Activated CD4-positive, alpha-beta T cell treated with anti-CD3 and anti-CD28 coated beads, Interleukin-2, Interleukin-4, amounts not matched to agents 100 ng/mL and 50 ng/mL, durations not matched to agents 16 hours and 8 hours (primary cell): Measurements from ENCODE around the gene C1orf115.
"Not testable (repeated sequence)": the region's sequence is repeated elsewhere in the genome, so short reads cannot be mapped to it uniquely, and the experiment has no call there.

Experiments used
- DNase-seq: peaks from one replicate; pipeline ENCODE4 v3.0.0-alpha.2; 2020; ENCODE audit warnings: low spot score

Gene C1orf115

DNA sequence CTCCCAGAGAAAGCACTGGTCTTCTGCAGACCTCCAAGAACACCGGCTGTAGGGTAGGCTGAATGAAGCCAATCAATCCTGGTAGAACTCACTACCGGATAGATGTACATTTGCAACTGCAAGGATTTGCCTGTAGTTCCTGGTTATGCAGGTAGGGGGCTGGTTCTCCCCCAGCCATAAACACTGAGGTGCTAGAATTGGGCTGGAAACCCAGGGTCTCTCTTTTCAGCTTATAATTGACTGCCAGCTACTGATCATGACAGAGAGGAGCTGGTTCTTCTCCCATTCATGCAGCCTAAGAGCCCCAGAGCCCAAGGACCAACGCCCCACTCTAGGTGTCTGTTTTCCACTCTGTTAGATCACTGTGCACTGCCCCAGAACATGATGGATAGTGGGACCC, 36.5 kb downstream of the C1orf115 start:
- no peak for DNase-seq

DNA sequence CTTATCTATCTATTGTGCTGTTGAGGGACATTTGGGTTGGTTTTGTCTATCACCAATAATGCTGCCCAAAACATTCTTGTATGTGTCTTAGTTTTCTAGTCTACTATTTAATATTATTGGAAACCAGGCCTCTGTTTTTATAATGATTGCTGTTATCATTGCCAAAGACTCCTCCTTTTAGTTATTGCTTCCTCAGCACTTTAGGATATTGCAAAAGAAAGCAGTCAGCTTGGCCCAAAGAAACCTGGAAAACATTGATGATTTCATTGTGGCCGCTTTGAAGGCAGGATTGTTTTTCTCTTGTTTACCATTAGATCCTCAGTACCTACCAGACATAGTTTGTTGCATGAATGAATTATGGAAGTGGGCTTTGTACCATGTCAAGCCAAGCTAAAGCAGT, 37.4 kb downstream of the C1orf115 start:
- DNase-seq: no peak

DNA sequence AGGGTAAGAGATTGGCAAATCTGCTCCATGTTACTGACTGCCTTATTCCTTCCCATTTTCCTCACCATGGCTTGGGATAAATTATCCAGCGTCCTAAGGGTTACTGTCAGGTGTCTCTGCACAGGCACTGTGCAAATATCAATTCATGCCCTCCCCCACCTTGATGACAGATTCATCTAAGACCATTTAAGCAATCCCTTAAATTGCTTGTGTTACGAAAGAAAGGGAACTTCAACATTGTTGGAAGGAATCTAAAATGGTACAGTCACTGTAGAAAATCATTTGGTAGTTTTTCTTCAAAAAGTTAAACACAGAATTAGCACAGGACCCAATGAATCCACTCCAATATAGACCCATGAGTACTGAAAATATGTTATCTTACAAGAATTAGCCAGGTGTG, 40.3 kb downstream of the C1orf115 start:
- DNase-seq: no peak

DNA sequence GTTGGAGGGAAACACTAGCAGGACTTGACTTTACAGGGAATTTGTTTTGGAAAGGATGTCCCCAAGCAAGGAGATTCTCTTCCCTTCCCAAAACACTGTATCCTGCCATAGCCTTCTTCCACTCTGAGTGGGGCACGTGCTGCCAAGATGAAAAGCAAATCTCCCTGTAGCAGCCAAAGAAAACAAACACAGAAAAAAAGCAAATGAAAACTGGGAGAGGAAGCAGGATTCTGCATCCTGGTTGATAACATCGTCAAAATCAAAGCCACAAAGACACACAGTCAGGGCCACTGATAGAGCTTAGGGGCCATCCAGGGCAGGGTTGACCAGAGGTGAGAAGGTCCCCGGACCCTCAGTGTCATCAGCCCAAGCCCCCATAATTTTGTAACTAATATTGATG, 42.0 kb downstream of the C1orf115 start:
- DNase-seq: no peak

DNA sequence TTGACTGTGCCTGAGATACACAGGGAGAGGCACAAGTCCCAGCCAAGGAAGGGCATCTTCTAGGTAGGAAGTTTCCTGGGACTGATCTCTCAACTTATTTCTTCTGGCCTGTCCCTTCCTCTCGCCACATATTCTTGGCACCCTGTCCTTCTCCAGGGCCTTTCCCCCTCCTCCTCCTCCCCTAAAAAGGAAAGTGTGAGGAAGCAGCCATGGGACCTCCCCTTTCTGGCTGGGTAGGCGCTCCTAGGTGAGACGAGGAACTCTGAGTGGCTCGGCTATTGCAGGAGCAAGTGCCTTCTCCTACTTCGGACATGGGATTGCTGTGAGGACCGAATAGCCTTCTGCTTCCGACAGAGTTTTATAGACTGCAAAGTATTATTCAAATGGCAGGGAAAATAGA, 42.5 kb downstream of the C1orf115 start:
- no peak for DNase-seq

DNA sequence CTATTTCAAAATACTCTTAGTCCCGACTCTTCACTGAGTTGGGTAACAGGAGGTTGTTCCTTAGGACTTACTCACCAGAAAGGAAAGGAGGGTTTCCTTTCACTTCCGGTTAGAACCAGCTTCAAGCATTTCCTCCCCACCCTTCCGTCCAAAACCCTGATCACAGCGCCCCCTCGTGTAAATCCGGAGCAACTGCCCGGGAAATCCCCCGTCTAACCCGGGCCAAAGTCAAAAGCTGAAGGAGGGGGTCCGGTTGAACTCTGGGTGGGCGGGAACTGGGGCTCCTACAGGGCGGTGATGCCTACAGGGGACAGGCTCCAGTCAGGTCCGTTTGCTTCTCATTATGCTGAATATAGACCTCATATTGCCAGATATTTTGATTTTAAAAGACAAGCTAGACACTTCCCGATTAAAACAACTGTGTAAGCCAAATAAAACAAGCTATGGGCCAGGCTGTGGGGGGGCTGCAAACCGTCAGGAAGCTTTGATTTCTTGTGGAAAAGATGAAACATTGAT, 43.0 kb downstream of the C1orf115 start:
- DNase-seq: peak; percentile 75

DNA sequence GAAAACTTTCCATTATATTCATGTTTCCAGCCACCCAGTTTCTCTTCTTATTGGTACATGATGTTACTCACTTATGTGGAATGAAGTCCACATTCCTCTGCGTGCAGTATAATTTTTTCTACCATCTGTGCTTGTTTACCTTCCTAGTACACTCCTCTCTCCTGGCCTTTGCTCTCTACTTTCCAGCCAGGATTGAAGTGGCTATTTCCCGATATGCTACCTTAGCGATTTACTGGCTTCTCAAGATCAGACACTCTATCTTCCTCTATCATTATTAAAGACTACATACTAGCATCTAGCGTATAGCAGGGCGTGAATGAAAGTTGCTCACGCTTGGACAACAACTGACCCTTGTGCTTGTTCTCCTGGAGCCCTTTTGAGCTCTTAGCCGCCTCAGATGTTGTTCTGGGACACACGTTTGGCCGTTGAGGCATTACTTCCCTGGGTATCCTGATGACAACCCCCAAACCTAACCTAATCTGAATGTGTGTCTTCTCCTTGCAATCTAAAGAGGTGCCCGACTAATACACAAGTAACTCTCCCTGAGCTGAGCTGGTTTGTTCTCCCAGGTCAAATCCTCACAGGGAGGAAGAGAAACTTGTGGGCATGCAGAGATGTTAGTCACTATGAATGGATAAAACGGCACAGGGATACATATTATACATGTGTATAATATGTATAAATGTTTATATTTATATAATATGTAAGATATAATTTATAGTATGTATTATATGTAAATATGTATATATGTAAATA, 44.6 kb downstream of the C1orf115 start:
- DNase-seq: no peak

DNA sequence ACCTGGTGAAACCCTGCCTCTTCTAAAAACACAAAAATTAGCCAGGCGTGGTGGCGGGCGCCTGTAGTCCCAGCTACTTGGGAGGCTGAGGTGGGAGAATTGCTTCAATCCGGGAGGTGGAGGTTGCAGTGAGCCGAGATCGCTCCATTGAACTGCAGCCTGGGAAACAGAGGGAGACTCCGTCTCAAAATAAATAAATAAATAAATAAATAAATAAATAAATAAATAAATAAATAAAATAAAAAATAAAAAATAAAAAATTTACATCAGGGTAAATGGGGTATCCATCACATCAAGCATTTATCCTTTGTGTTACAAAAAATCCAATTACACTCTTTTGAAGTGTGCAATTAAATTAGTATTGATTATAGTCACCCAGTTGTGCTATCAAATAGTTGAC, 46.1 kb downstream of the C1orf115 start:
- not testable (repeated sequence) for DNase-seq

DNA sequence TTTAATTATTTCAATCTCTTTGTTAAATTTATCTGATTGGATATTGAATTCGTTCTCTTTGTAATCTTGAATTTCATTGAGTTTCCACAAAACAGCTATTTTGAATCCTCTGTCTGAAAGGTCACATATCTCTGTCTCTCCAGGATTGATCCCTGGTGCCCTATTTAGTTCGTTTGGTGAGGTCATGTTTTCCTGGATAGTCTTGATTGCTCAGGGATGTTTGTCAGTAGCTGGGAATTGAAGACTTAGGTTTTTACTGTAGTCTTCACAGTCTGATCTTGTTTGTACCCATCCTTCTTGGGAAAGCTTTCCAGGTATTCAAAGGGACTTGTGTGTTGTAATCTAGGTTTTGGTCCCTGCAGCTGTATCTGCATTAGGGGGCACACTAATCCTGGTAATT, 51.2 kb downstream of the C1orf115 start:
- no peak for DNase-seq

DNA sequence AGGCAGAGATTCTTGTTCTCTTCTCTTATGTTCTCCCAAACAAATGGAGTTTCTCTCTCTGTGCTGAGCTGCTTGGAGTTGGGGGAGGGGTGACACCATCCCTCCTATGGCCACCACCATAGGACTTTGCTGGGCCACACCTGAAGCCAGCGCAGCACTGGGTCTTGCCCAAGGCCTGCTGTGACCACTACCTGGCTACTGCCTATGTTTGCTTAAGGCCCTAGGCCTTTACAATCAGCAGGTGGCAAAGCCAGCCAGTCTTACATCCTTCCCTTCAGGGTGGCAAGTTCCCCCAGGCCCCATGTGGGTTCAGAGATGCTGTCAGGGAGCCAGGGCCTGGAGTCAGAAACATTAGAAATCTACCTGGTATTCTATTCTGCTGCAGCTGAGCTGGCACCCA, 51.7 kb downstream of the C1orf115 start:
- DNase-seq: no peak

DNA sequence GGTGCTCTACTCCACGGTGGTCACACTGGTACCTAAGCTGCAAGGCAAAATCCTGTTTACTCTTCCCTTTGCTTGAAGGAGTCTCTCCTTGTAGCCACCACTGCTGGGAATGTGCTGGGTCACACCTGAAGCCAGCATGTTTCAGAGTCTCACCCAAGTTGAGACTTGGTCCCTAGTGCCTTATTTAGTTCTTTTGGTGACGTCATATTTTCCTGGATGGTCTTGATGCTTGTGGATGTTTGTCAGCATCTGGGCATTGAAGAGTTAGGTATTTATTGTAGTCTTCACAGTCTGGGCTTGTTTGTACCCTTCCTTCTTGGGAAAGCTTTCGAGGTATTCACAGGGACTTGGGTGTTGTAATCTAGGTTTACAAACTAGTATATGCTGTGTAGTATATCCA, 52.4 kb downstream of the C1orf115 start:
- DNase-seq: no peak

DNA sequence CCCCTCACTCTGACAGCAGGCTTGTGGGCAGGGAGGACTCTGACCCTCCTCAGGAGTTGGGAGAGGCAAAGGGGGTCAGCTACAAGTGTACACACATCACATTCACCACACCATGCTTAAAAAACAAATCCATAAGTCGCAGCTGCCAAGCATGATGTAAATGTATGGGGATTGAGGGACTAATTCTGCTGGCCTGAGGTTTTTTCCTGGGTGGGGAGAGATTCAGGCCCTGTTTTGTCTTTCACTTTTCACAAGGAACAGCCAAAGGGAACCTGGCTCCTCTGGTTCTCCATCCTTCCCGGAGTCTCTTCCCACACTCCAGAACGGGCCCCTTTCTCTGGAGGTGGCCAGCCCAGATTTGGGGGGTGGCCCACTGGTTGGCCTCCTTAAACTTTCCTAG, 56.7 kb downstream of the C1orf115 start:
- no peak for DNase-seq

DNA sequence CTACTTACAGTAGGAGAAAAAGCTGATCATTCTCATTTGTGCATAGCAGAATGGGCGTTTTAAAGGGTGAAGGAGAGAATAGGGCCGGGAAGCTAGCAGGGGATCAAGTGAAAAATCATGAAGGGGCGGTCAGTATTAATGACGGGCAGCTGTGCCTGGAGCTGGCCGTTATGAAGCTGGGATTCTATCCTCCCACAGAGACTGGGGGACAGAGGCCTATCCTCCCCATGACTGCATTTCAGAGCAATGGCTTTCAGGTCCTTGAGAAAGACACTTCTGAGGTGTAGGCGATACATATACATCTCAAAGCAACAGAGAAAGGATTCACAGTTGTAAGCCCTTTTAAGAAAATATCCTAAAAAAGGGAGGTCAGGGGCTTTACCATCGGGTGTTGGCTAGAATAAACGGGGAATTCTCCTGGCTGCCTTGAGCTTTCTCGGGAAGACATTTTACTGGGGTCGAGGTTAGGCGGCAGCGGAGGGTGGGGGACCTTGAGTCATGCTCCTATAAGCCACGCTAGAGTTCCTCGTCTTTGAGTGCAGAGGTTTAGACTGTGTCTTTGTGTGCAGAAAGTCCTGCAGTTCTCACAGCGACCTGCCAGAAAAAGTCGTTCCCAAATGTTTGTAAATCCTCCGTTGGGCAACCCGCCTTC, 57.4 kb downstream of the C1orf115 start:
- DNase-seq: no peak

DNA sequence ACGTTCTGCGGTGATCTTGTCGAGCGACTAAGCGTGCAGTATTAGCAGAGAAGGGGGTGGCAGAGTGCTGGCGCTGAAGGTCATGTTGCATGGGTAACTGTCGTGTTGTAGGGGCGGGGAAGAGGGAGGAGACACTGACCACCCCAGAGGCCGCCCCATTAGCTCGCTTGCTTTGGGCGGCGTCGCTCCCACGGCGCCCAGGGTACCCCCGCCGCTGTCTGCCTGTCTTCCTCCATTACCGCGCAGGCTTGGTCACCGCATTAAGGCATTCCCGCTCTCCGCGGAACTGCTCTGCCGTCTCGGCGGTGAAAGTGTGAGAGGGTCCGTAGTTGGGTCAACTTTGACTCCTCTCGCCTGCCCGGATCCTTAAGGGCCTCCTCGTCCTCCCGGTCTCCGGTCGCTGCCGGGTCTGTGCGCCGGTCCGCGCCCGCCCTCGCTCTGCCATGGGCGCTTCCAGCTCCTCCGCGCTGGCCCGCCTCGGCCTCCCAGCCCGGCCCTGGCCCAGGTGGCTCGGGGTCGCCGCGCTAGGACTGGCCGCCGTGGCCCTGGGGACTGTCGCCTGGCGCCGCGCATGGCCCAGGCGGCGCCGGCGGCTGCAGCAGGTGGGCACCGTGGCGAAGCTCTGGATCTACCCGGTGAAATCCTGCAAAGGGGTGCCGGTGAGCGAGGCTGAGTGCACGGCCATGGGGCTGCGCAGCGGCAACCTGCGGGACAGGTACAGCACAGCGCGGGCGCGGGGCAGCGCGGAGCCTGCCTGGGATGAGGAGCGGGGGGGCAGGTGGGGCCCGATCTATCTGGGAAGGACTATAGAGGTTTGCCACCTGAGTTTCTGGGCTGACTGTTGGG, 58.1 kb downstream of the C1orf115 start, which contains the start of gene MTARC2:
TSS of gene MTARC2 (plus strand) at position 234 of the 846 bp plus-strand sequence. CDS start at position 444, 210 bp downstream.
- no peak for DNase-seq
